Duodenal mucosa (tissue), 2 donors: ENCODE measurements around the gene PCDHA6.
"Not testable (repeated sequence)": the region's sequence is repeated elsewhere in the genome, so short reads cannot be mapped to it uniquely, and the experiment has no call there.

Source experiments
- H3K27ac ChIP-seq: one replicate; pipeline ENCODE4 v1.7.0; 2013; ENCODE audit warnings: low read depth, low read length
- H3K27me3 ChIP-seq, 2 donors: one replicate each; pipeline ENCODE4 v1.7.0; 2013; ENCODE audit warnings: low read length in 2 of 2, control low read depth in 1 of 2; ENCODE audit not compliant: insufficient read depth in 2 of 2, control insufficient read depth in 1 of 2
- H3K36me3 ChIP-seq, 2 donors: one replicate each; pipeline ENCODE4 v1.7.0; 2013; ENCODE audit warnings: low read length in 2 of 2, control low read depth in 1 of 2; ENCODE audit not compliant: insufficient read depth in 2 of 2, control insufficient read depth in 1 of 2
- H3K4me1 ChIP-seq, 2 donors: one replicate each; pipeline ENCODE4 v1.7.0; 2013; ENCODE audit warnings: low read length in 2 of 2, control low read depth in 1 of 2; ENCODE audit not compliant: insufficient read depth in 2 of 2, control insufficient read depth in 1 of 2
- H3K4me3 ChIP-seq, 2 donors: one replicate each; pipeline ENCODE4 v1.7.0; 2013; ENCODE audit warnings: low read length in 2 of 2, low read depth in 1 of 2
- H3K9ac ChIP-seq, 2 donors: one replicate each; pipeline ENCODE4 v1.7.0; 2013; ENCODE audit warnings: low read length in 2 of 2, low read depth in 1 of 2
- H3K9me3 ChIP-seq, 2 donors: one replicate each; pipeline ENCODE4 v1.7.0; 2013; ENCODE audit warnings: low read length in 2 of 2, control low read depth in 1 of 2; ENCODE audit not compliant: control insufficient read depth in 1 of 2

Gene PCDHA6

GRCh38 chr5:140827704-140828361, at the start of gene PCDHA6:
TSS of gene PCDHA6 (plus strand) at chr5:140827960. CDS start at chr5:140828092, 132 bp downstream.
- Histone ChIP-seq H3K36me3 (no peaks in the 10 kb centered on the region), H3K4me3 (no peak within 1 kb of the TSS), H3K9me3 (peaks cover 16 to 20% of the 10 kb centered on the region in 2 donors), H3K4me1 (no peaks in the 10 kb centered on the region), H3K9ac (no peak within 1 kb of the TSS), H3K27ac (no peak within 1 kb of the TSS), H3K27me3 (no peaks in the 10 kb centered on the region)

GRCh38 chr5:140780512-140780911, 47.2 kb upstream of the PCDHA6 start:
- Histone ChIP-seq H3K36me3 (no peaks in the 10 kb centered on the region), H3K4me1 (no peaks in the 10 kb centered on the region), H3K9ac (no peak overlapping the region), H3K9me3 (peaks cover 30 to 35% of the 10 kb centered on the region in 2 donors), H3K27me3 (no peaks in the 10 kb centered on the region), H3K4me3 (no peak overlapping the region), H3K27ac (no peak overlapping the region)

GRCh38 chr5:140785905-140786686, 41.7 kb upstream of the PCDHA6 start, which contains the start of gene PCDHA1:
TSS of gene PCDHA1 (plus strand) at chr5:140786140.
- Histone ChIP-seq H3K9me3 (peaks cover 37 to 45% of the 10 kb centered on the region in 2 donors), H3K4me3 (no peak within 1 kb of the TSS), H3K4me1 (no peaks in the 10 kb centered on the region), H3K9ac (no peak within 1 kb of the TSS), H3K27ac (no peak within 1 kb of the TSS), H3K36me3 (no peaks in the 10 kb centered on the region), H3K27me3 (no peaks in the 10 kb centered on the region)

- not testable (repeated sequence) for H3K9ac ChIP-seq, H3K27me3 ChIP-seq, H3K4me1 ChIP-seq, H3K4me3 ChIP-seq, H3K36me3 ChIP-seq, H3K27ac ChIP-seq
- peaks cover 35 to 38% of the 10 kb centered on the region in 2 donors for H3K9me3 ChIP-seq
Measured at GRCh38 chr5:140787422-140787821, 40.3 kb upstream of the PCDHA6 start.

GRCh38 chr5:140787849-140788504, 39.8 kb upstream of the PCDHA6 start:
- H3K4me1 ChIP-seq, H3K36me3 ChIP-seq, H3K27me3 ChIP-seq, H3K27ac ChIP-seq, H3K4me3 ChIP-seq, H3K9ac ChIP-seq: not testable (repeated sequence)
- H3K9me3 ChIP-seq: peaks cover 29 to 37% of the 10 kb centered on the region in 2 donors

- Histone ChIP-seq H3K4me3 (no peak overlapping the region), H3K27me3 (no peaks in the 10 kb centered on the region), H3K9me3 (peaks cover 28 to 37% of the 10 kb centered on the region in 2 donors), H3K9ac (no peak overlapping the region), H3K4me1 (no peaks in the 10 kb centered on the region), H3K27ac (no peak overlapping the region), H3K36me3 (no peaks in the 10 kb centered on the region)
Measured at GRCh38 chr5:140791089-140791488, 36.7 kb upstream of the PCDHA6 start.

GRCh38 chr5:140794595-140795258, 33.0 kb upstream of the PCDHA6 start, which contains the start of gene PCDHA2:
TSS of gene PCDHA2 (plus strand) at chr5:140794852.
- Histone ChIP-seq H3K9me3 (peaks cover 24% of the 10 kb centered on the region in 2 donors), H3K27ac (no peak within 1 kb of the TSS), H3K4me3 (peak within 1 kb of the TSS in 1 of 2 donors; percentile 8), H3K27me3 (no peaks in the 10 kb centered on the region), H3K9ac (no peak within 1 kb of the TSS), H3K4me1 (no peaks in the 10 kb centered on the region), H3K36me3 (no peaks in the 10 kb centered on the region)

GRCh38 chr5:140795259-140795641, 32.5 kb upstream of the PCDHA6 start:
- no peaks in the 10 kb centered on the region for H3K4me1 ChIP-seq
- no peak overlapping the region for H3K4me3 ChIP-seq
- H3K9me3 ChIP-seq: peaks cover 24% of the 10 kb centered on the region in 2 donors
- no peak overlapping the region for H3K9ac ChIP-seq
- H3K36me3 ChIP-seq: no peaks in the 10 kb centered on the region
- no peaks in the 10 kb centered on the region for H3K27me3 ChIP-seq
- H3K27ac ChIP-seq: no peak overlapping the region

- H3K27ac ChIP-seq, H3K36me3 ChIP-seq, H3K27me3 ChIP-seq, H3K4me1 ChIP-seq, H3K9ac ChIP-seq: not testable (repeated sequence)
- peaks cover 24% of the 10 kb centered on the region in 2 donors for H3K9me3 ChIP-seq
- H3K4me3 ChIP-seq: peak overlapping the region in 1 of 2 donors; percentile 19
Measured at GRCh38 chr5:140796072-140796717, 31.6 kb upstream of the PCDHA6 start.
